Putamen (tissue), 1 donor: ENCODE data around the gene UBE2L3.
"Not testable (repeated sequence)": the region's sequence is repeated elsewhere in the genome, so short reads cannot be mapped to it uniquely, and the experiment has no call there.

ENCODE experiments used
- DNase-seq: peaks from one replicate; pipeline ENCODE4 v3.0.0-alpha.2; 2016; ENCODE audit warnings: low spot score

Gene UBE2L3

GRCh38 chr22:21571679-21572078, 4.2 kb downstream of the UBE2L3 start:
- DNase-seq, result no peak

- DNase-seq, result no peak
Observed at GRCh38 chr22:21573293-21573734, 5.8 kb downstream of the UBE2L3 start.

DNA sequence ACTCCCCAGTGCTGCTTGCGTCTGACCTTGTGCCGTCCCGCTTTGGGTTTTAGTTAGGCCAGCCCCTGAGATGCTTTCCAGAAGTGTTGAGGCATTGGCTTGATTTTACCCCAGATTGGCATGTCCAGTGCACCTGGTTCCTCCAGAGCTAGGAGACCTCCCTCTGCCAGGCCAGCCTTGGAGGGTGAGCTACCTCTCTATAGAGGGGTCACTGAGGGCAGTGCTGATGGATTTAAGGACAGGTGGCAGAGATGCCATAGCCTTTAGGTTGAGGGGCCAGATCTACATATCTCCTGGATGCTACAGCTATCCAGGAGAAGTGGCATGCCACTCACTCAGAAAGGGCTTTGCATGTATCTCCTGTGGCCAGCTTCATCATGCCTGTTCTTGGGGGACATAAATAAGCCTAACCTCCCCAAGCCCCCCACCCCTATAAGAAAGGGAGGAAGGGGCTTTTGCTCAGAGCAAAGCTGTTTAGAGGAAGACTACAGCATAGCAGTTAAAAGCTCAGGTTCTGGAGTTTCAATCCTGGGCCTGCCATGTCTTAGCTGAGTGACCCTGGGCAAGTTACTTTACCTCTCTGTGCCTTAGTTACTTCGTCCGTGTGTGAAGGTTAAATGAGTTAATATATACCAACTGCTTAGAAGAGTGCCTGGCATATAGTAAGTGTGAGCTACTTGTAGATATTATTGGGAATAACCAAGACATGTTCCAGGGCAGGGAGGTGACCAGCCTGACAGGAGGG, 6.4 kb downstream of the UBE2L3 start:
- no peak for DNase-seq

GRCh38 chr22:21579474-21579851, 11.9 kb downstream of the UBE2L3 start:
- no peak for DNase-seq

GRCh38 chr22:21580623-21581007, 13.1 kb downstream of the UBE2L3 start:
- DNase-seq, result not testable (repeated sequence)

- not testable (repeated sequence) for DNase-seq
Observed at GRCh38 chr22:21581009-21581713, 13.6 kb downstream of the UBE2L3 start.

DNA sequence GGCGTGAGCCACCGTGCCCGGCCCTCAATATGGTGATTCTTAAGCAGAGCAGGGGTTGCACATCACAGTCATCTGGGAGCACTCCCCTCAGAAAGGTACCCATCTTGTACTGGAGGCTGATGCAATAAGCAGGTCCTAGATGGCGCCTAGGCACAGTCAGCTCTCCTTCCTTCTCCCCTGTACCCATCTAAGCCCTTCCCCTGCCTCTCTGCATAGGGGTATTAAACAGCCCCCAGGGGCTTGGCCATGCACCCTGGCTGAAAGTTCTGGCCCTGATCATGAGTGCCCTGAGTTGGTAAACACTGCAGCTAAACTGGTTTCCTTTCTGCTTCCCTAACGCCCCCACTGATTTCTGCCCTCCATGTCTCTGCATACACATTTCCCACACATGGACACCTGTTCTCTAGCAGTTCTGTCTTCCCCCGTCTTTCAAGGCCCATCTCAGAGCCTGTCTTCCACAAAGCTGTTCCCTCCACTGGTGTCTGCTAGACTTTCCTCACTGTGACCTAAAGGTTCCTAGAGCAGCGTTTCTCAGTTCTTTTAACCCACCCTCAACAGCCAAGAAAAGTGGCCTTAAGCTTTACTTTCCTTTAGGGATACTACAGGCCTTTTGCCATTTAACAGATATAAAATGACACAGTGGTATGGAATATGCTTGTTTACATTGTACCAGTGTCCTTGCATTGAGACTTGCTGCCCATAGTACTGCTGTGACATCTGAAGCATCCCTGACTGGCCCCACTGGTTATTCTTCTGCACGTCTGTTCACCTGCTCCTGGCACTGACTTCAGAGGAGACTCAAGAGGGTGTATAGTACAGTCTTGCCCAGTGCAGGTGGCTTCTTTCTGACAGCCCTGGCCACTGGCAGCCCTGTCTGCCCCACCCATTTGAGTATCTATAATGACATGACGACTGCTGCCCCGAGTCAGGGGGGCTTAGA, 15.6 kb downstream of the UBE2L3 start:
- DNase-seq, result no peak

- DNase-seq, result no peak
Observed at GRCh38 chr22:21585389-21585788, 17.9 kb downstream of the UBE2L3 start.

DNA sequence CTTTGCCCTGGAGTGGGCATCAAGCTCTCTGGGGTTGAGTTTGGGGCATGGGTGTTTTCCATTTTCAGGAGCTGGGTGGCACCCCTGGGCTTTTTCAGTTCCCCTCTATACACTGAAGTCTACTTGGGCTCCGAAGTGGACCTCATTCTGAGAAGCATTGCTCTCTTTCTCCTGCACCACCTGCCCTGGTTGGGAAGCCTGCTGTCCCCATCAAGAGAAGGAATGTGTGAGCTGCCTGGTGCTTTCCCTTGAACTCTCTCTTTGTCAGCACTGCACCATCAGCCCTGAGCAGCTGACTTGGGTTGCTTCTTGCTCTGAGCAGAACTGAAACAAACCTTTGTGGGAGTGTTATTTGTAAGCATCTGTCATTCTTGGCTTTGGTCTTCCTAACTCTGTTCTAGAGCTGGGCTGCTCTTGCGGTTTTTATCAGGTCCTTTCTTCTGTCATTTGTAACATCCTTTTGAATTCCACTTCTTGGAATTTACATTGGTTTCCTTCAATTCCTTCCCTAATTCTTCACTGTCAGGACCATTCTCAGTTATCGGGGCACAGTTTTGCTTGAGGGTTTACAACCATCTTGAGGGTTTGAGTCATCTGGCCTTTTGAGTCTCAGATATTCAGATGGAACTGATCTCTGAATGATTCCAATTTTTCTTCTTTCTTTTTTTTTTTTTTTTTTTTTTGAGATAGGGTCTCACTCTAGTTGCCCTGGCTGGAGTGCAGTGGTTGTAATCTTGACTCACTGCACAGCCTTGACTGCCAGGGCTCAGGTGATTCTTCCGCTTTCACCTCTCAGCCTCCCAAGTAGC, 20.5 kb downstream of the UBE2L3 start:
- peak; percentile 55 for DNase-seq

- no peak for DNase-seq
Observed at GRCh38 chr22:21589396-21589795, 21.9 kb downstream of the UBE2L3 start.

DNA sequence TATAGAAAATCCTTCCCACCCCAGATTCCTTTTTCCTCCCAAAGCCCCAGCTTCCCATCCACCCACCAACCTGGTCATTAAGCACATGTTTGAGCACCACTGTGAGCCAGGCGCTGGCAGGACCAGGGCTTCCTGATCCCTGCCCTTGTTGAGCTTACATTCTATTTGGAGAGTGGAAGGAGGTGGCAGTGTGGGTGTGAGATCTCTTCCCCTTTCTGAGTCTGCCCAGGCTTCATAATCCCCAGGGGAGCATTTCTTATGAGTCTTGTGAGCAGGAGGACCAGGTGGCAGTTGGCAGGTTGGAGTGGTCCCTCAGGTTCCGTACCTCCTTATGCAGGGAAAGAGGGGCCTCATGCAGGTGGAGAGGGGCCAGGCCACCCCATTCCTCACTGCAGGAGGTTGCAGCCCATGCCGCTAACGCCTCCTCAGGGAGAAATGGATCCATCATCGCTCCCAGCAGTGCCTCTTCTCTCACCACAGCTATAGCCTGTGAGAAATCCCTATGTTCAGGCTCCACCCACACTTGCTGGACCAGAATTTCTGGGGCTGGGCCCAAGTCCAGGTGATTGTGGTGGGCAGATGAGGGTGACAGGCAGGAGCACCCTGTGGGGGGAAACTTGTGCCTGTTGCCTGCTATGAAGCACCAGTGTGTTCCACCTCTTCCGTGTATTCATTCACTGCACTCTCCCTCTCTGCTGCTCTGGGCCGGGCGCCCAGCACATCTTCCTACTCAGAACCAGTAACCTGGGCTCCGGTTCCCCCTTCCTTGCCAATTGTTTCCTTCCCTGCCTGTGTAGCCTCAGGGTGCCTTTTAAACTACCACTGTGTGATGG, 23.5 kb downstream of the UBE2L3 start:
- DNase-seq, result no peak

GRCh38 chr22:21591695-21592094, 24.2 kb downstream of the UBE2L3 start:
- DNase-seq, result no peak

- no peak for DNase-seq
Observed at GRCh38 chr22:21592422-21592821, 24.9 kb downstream of the UBE2L3 start.

- no peak for DNase-seq
Observed at GRCh38 chr22:21593406-21594232, 26.1 kb downstream of the UBE2L3 start.

DNA sequence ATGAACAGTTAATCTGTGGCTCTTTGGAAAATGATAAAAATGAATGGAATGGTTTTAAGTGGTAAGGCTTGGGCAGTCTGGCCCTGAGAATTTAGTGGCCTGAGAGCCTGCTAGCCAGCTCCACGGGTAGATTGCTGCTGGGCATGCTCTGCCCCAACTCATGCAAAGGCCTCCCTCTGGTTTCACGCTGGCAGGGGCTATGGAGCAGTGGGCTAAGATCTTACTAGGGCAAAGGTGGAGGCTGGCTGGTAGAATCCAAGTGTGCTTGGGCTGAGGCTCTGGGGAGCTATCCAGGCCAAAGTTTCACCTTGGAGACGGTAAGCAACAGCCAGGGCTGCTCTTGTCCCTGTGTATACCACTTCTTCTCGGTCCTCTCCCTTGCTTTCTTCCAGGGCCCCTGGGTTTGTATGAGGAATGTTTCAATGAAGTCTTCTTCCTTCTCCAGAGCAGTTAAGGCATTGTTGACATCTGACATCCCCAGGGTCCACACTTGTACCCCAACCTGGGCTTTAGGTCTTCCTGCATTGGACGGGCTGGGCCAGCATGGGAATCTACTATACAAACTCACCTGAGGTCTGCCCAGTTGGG, 27.4 kb downstream of the UBE2L3 start:
- DNase-seq, result peak; percentile 27

- DNase-seq, result not testable (repeated sequence)
Observed at GRCh38 chr22:21596356-21597135, 29.0 kb downstream of the UBE2L3 start.

DNA sequence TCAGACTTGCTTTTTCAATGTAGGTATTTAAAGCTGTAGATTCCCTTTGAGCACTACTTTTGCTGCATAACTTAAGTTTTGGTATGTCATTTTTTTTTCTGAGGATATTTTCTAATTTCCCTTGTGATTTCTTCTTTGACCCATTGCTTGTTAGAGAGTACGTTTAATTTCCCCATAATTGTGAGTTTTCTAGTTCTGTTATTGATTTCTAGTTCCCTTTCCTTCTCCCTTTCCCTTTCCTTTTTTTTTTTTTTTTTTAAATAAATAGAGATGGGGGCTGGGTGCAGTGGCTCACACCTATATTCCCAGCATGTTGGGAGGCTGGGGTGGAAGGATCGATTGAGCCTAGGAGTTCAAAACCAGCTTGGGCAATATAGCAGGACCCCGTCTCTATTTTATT, 30.8 kb downstream of the UBE2L3 start:
- no peak for DNase-seq

GRCh38 chr22:21599053-21599893, 31.8 kb downstream of the UBE2L3 start:
- DNase-seq, result no peak
